Measurements from ENCODE around the gene FANCG. TPM values are rescaled to one million over a fixed set of nuclear protein-coding genes. Genes with fewer than 3 reads are reported as not detected.

The FANCG gene
- total RNA-seq, 1 donor from 2014 or later = 6.2 TPM

- DNase-seq (ENCODE audit: low spot score) = no peak
- ATAC-seq = no peak
Observed at GRCh38 chr9:35104586-35104985, 24.8 kb upstream of the FANCG start.

GRCh38 chr9:35103660-35104191 is 24.0 kb upstream of the FANCG start:
- no peak for DNase-seq (ENCODE audit: low spot score)
- no peak for ATAC-seq

- ATAC-seq (peak; percentile 97), DNase-seq (ENCODE audit: low spot score) (peak; percentile 95)
Observed at GRCh38 chr9:35102769-35103659, 23.3 kb upstream of the FANCG start, which contains the start of gene STOML2. Gene STOML2 (minus strand): TSS chr9:35103131. CDS start chr9:35103094, 37 bp downstream.

DNA sequence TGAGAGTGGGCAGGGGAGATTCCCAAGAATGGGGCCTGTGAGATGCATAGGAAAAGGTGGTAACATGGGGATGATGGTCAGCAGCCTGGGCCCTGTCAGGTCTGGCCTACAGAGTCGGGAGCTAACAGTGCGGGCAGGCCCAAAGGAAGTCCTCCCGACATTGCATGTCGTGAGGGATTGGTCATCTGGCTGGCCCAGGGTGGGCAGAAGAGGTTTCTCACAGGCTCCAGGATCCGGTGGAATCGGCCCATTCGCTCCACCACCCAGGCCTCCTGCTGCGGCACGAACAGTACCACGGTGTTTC is 22.7 kb upstream of the FANCG start:
- no peak for DNase-seq (ENCODE audit: low spot score)

GRCh38 chr9:35097573-35097972 is 17.8 kb upstream of the FANCG start:
- ATAC-seq (no peak), DNase-seq (ENCODE audit: low spot score) (no peak)

More for the DNA sequence above, 22.7 kb upstream of the FANCG start:
- ATAC-seq = peak; percentile 50

- peak; percentile 95 for ATAC-seq
Observed at GRCh38 chr9:35096035-35096849, 16.5 kb upstream of the FANCG start, which contains the start of gene PIGO. Gene PIGO (minus strand): TSS chr9:35096591. CDS start chr9:35095565, 1,026 bp downstream.

GRCh38 chr9:35091536-35091935 is 11.8 kb upstream of the FANCG start:
- no peak for ATAC-seq
- DNase-seq (ENCODE audit: low spot score) = no peak

More at GRCh38 chr9:35096035-35096849, 16.5 kb upstream of the FANCG start, which contains the start of gene PIGO:
- DNase-seq (ENCODE audit: low spot score) = peak; percentile 92

GRCh38 chr9:35089434-35089833 is 9.7 kb upstream of the FANCG start:
- DNase-seq (ENCODE audit: low spot score) = no peak
- ATAC-seq = no peak

DNA sequence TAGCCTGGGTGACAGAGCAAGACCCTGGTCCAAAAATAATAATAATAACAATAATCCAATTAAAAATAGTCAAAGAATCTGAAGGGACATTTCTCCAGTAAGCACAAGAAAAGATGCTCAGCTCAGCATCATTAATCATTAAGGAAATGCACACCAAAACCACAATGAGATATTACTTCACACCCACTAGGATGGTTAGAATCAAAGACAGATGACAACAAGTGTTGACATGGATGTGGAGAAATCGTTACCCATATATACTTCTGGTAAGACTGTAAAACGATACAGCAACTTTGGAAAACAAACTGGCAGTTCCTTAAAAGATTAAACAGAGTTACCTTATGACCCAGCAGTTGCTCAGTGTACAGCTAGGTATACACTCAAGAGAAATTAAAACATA is 5.3 kb upstream of the FANCG start:
- DNase-seq (ENCODE audit: low spot score) (no peak), ATAC-seq (no peak)

GRCh38 chr9:35079041-35079425 is 709 bp downstream of the FANCG start:
- ATAC-seq (no peak), DNase-seq (ENCODE audit: low spot score) (no peak)

- ATAC-seq = no peak
- DNase-seq (ENCODE audit: low spot score) = no peak
Observed at GRCh38 chr9:35078066-35078465, 1.7 kb downstream of the FANCG start.

GRCh38 chr9:35076848-35077247 is 2.9 kb downstream of the FANCG start:
- no peak for ATAC-seq
- no peak for DNase-seq (ENCODE audit: low spot score)

GRCh38 chr9:35075358-35075757 is 4.4 kb downstream of the FANCG start:
- DNase-seq (ENCODE audit: low spot score) = no peak
- ATAC-seq = no peak

- no peak for DNase-seq (ENCODE audit: low spot score)
- no peak for ATAC-seq
Observed at GRCh38 chr9:35074791-35075190, 5.0 kb downstream of the FANCG start.

DNA sequence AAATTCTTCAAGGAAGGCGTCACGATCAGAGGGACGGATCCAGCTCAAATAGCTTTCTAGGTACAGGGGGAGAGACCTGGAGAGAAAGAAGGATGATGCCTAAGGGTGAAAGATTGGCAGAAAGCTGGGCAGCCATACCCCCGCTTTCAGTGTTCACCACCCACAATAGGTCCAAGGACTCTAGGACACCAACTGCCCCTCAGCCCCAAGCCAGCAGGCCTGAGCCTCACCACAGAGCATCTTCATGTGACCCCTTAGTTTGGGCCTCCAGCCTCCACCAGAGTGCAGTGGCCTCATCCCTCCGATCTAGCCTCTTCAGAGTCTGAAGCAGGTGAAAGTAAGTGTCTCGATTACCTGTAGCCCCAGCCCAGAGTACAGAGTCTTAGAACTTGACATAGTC is 5.6 kb downstream of the FANCG start:
- DNase-seq (ENCODE audit: low spot score) (no peak), ATAC-seq (no peak)

GRCh38 chr9:35073279-35073612 is 6.5 kb downstream of the FANCG start:
- DNase-seq (ENCODE audit: low spot score) (no peak), ATAC-seq (no peak)

- peak; percentile 89 for ATAC-seq
- DNase-seq (ENCODE audit: low spot score) = peak; percentile 99
Observed at GRCh38 chr9:35072461-35073278, 7.1 kb downstream of the FANCG start, which contains the start of gene VCP. Gene VCP (minus strand): TSS chr9:35072625. CDS start chr9:35072353, 272 bp downstream.

- peak; percentile 85 for DNase-seq (ENCODE audit: low spot score)
- ATAC-seq = peak; percentile 80
Observed at GRCh38 chr9:35071814-35072460, 7.8 kb downstream of the FANCG start.

DNA sequence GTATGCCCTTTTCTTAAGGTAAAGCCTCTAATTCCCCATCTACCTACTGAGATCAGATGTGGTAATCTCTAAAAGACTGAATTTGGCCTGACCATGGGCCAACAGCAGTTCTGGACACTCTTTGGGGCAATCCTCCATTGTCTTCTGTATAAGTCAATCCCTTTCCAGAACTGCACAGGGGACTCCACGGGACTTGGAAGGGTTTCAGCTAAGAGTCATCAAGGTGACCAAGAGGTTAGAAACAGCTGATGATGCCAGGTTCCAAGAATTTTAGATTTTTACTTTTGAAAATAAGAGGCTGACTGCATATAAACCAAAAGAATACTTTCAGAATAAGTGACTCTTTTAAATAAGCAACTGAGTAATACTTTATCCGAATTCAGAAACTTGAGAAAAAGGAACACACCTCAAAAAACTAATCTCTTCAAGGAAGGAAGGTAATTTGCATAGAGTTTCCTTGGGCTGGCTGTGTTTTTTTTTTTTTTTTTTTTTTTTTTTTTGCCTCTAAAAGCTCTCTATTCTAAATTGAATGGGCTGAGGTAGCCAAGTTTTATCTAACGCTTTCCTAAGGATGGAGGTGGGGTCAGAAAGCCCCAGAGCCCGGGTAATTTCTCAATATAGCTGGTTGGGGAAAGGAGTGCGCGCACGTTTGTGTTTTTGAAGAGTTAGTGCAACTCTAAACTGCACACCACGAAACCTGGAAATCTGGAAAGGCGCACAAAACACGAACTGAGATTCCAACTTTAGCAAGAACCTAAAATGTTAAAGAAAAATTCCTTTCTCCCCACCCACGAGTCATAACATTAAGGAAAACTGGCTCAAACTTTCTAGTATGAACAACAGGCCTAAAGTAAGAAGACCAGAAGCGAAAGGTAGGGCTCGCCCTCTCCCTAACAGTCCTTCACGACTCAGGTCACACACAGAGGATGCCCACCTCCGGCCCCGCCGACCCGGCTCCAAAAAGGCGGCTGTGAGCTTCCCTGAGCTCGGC is 8.6 kb downstream of the FANCG start:
- no peak for DNase-seq (ENCODE audit: low spot score)
- ATAC-seq = no peak

All from left lobe of liver (tissue), 2 donors.